Measurements from ENCODE around the gene LMBRD1. TPM values are rescaled to one million over a fixed set of nuclear protein-coding genes. Genes with fewer than 3 reads are reported as not detected.
"Not testable (repeated sequence)": the region's sequence is repeated elsewhere in the genome, so short reads cannot be mapped to it uniquely, and the experiment has no call there.

The LMBRD1 gene
- 43.9 TPM for total RNA-seq
- long read RNA-seq, transcript LMBRD1-202 (16 exons, 2,264 nt), result major isoform, 62 of 72 reads
- long read RNA-seq, partial matches to known transcripts, result 2 of 72 reads
- long read RNA-seq, other reads (novel, unspliced or antisense), result 5 of 72 reads

DNA sequence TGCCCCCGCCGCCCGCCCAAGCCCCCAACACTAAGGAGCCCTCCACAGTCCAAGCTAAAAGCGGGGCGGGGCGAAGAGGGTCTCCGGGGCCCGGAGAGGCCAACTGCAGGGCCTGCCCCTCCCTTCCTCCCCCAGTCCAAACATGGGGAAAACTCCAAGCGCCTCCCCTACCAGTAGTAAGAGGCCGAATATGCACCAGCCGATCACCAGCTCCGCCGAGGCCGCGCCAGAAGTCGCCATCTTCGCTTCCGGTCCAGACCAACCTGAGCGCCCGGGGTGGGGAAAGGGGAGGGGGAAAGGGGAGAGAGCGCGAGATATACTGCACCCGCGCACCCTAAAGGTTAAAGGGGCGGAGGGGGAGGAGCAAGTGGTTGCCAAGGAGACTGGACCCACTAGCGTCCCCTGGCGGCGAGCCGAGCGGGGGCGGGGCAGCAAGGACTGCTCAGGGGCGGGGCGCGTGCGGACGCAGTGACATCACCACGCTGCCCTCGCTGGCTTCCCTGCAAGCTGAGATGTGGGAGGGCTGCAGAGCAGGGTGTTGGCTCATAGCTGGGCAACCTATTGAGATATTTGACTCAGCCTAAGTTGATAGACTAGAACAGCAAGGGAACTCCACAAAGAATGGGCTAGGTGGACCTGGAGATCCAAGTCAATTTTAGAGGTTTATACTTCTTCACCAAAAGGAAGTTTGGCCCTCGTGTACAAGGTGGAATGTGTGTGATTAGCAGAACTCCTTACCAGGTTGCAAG is at the start of gene LMBRD1:
LMBRD1 (minus strand) TSS at position 369 of the 749 bp plus-strand sequence; CDS start at position 240, 129 bp downstream.
- peak; percentile 99 for DNase-seq (ENCODE audit: low spot score)

DNA sequence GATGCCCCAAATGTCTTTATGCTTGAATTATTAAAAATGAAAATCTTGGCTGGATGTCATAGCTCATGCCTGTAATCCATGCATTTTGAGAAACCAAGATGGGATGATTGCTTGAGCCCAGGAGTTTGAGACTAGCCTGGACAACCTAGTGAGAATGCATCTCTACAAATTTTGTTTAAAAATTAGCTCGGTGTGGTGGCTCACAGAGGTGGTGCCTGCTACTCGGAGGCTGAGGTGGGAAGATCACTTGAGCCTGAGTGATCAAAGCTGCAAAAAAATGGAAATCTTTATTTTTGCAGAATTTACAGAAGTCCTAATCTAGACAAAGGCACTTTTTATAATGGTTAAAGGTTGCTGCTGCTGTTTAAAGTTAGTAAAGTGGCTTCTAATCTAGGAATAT is 49.5 kb upstream of the LMBRD1 start:
- DNase-seq (ENCODE audit: low spot score), result no peak

DNA sequence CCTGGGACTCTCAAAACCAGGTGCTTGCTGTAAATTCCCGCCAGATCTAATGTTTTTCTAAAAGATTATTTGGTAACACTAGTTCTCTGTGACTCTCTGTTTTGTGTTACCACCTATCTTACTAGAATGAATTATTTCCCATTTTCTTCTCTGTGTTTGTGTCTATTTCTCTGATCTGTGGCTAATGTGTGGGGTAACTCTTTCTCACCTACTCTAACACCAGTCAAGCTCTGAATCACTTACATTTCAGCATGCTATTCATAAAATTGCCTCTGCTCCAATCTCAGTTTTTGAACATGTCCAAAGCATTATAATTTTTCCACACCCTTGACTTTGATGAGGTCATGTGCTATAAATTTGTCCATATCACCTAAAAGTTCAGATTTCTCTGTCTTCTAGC is 46.4 kb upstream of the LMBRD1 start:
- no peak for DNase-seq (ENCODE audit: low spot score)

DNA sequence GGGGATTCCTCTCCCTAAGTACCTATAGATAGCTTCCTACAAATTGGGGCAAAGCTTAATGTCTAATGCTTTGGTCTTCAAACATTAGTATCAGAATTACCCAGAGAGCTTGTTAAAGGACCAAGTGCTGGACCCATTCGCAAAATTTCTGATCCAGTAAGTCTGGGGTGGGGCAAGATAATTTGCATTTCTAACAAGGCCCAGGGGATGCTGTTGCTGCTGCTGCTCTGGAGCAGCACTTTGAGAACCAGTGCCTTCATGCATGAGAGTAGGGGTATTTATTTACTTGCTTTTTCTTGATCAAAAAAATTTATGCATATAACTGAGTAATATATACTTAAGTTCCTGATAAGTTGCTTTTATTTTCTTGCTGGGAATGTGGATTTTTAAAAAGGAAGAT is 45.1 kb upstream of the LMBRD1 start:
- DNase-seq (ENCODE audit: low spot score), result no peak

DNA sequence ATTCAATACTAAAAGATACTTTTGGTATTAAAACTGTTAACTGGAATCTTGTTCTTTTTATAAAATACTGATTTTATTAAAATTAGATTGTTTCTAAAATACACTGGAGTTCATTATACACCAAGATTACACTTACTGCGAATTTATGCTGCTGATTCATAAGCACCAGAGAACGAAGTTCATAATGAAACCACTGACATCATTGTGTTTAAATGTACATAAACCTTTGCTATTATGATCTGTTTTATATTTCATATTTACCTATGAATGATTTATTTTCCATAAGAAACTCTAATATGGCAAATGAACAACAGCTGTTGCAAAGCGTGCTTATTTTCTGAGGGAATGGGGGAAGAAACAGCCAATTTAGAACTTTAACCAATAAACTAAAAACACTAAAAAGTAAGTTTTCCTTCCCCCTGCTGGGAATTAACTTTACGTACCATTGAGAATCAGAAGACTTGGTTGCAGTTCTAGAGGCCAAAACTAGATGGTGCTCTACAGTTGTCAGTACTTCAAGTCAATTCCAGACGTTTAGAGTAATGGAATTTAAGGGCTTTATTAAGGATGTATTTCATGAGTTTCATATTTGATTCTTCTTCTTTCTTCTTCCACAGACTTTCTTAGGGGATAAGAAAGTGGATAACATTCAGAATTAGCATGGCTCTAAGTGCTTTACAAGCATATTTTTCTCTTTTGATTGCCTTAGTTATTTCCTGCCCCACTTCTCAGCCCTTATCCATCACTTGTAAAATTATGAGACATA is 38.8 kb upstream of the LMBRD1 start:
- DNase-seq (ENCODE audit: low spot score), result no peak

DNA sequence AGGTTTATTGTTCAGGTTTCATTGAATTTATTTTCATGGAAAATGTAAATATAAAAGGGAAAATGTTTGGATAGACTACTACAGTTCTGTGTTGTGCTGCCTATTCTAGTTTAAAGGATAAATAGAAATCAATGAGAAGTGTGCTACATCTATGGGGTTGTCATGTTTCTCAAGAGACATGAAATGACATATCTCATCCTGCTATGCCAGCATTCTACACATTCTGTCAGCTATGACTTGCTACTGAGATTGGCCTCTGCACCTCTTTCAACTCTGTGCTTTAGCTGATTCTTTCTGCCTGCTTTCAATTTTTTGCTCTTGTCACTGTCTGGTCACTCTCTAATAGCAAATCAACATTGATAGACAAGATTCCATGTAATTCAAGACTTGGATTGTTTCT is 35.7 kb upstream of the LMBRD1 start:
- DNase-seq (ENCODE audit: low spot score), result no peak

DNA sequence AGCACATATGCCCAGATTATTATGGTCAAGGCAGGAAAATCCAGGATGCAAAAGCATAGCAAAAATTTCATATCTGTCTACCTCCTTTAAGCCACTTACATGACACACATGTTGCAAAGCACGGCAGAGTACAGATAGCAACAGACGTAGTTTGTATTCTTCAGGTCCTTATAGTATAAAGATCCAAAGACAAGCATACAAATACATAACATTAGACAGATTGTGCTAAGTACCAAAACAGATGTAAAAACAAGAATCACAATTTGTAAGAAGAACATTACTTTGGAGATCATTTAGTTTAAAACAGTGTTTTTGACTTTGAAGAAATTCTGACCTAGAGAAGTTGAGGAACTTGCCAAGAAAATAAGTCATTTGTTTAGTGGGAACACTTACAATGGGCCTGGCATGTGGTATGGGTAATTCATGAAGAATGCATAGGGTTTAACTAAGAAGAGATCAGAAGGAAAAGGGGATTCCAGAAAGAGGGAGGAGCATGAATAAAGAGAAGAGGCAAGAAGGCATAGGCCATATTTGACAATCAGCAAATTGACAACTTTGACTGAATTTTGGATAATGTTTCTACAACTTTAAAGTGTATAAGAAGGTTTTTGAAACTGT is 30.6 kb upstream of the LMBRD1 start:
- DNase-seq (ENCODE audit: low spot score), result no peak

DNA sequence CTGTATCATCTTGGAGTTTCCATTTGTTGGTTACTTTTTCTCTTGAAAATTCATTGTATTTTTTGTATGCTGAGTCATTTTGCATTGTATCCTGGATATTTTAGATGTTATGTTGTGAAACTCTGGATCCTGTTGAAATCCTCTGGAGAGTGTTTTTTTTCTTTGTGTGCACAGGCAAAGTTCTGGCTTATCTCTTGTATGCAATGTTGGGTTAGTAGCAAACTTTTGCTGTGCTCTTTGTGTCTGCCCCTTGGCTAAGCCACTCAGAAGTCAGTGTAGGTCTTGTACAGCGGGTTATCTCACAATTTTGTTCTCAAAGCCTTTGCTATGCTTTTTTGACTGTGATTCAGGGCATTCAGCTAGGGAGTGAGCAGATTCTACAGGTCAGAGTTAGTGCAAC is 29.1 kb upstream of the LMBRD1 start:
- no peak for DNase-seq (ENCODE audit: low spot score)

DNA sequence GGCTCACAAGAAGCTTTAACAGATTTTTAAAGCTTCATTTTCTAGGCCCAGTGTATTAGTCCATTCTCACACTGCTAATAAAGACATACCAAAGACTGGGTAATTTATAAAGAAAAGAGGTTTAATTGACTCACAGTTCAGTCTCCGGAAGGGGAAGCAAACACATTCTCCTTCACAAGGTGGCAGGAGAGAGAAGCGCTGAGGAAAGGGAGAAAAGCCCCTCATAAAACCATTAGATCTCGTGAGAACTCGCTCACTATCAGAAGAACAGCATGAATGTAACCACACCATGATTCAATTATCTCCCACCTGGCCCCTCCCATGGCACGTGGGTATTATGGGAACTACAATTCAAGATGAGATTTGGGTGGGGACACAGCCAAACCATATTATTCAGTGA is 27.5 kb upstream of the LMBRD1 start:
- not testable (repeated sequence) for DNase-seq (ENCODE audit: low spot score)

DNA sequence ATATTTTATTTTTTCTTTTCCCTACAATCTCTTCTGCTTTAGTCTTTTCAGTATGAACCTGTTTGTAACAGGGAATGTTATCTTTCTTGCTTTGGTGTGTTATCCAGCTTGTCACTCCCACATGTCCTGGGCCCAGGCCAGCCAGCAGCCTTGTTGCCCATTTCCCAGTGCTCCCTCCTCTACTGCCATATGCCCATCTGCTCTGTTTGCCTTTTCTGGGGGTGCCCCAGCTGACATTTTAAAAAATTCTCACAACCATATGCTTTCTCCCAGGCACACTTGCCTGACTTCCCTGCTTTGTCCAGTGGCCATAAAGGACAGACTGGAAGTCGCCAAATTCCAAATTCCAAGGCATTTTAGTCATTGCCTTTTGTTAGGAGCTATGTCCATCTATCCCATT is 23.6 kb upstream of the LMBRD1 start:
- DNase-seq (ENCODE audit: low spot score), result no peak

DNA sequence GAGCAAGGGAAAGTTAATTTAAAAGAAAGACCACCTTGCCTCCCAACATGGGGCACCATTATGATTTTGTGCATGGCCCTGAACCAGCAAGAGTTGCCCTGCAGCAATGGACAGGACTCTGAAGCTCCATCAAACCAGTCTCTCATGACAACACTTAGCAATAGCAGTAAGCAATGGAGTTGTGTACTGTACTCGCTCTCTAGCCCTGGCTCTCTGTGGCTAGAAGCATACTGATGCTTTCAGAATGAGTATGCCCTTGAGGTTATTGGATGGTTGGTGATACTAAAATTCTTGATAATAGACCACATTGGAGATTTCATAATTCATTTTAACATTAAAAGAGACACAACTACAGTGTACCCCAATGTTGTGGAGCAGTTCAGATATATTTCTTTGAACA is 23.2 kb upstream of the LMBRD1 start:
- DNase-seq (ENCODE audit: low spot score), result no peak

DNA sequence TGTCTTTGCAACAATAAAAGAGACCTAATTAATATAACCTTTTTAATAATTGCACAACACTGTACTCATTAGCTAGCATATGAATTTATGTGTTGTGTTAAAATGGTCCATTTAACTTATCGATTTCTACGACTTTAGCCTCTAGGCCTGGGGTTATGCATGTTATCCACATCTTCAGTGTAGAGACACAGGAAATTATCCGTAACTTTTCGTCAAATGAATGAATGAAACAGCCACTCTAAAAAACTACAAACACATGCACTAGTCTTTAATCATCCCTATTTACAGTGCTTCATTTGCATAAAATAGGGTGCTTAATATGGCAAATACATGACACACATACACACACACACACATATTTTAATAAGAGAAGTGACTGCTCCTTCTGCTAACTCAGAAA is 22.3 kb upstream of the LMBRD1 start:
- DNase-seq (ENCODE audit: low spot score), result no peak

DNA sequence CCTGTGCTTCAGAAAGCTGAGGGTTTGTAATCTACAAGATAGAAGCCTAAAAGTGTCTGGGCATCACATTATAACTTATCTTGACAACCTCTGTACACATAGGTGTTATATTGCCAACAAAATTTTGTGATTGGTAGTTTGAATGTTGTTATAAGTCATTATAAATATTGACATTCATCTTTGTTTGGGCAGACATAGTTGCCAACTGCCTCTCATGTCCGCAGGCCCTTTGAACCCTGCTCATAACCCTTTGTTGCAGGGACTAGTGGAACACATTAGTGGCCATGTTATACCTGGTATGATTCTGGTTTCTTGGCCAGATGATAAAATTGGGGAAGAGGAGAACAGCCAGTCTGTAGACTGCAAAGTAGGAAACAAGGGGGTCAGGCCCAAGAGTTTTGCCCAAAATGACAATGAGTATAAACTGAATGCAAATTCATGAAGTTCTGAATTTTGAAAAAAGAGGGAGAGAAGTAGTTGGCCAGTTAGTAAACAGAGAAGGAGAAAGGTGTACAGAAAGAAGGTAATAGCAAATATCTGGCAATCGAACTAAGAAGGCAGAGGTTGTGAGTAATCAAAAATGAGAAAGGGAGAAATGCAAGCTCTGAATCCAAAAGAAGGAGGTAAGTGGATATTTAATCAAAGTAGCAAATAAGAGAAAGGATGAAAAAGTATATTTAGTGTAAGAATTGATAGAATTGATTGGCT is 21.6 kb upstream of the LMBRD1 start:
- DNase-seq (ENCODE audit: low spot score), result no peak

DNA sequence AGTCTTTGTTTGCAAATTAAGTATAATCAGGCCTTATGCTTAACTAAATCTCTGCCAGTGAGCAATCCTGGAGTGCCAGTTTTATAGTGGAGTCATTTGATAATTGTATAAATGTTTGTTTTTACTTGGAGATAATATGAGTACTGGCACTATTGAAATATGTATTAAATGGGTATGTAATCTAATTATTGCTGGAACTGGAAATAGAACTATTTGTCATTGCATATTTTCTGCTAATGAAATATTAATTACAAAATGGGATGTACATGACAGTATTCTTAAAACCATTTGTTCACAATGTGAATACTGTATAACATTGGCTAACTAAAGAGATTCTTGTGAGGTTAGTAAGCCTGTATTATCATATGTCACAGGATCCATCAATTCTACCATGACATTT is 20.5 kb upstream of the LMBRD1 start:
- DNase-seq (ENCODE audit: low spot score), result no peak

DNA sequence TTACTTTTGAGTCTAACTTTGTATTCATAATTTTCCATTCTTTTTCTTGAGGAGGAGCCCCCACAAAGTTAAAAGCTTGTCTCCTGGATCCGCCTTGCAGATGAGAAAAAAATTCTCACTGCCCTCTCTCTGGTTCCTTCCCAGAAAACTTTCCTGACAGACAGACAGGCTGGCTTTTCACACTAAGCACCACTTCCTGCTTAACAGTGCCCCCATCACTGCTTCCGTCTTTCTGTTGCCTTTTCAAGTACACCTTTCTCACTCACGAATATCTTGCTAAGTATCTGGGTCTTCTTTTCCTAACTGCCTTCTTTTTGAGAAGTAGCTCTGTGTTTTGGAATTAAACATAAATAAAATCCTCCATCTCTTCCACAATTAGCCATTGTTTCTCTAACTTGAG is 19.8 kb upstream of the LMBRD1 start:
- no peak for DNase-seq (ENCODE audit: low spot score)

DNA sequence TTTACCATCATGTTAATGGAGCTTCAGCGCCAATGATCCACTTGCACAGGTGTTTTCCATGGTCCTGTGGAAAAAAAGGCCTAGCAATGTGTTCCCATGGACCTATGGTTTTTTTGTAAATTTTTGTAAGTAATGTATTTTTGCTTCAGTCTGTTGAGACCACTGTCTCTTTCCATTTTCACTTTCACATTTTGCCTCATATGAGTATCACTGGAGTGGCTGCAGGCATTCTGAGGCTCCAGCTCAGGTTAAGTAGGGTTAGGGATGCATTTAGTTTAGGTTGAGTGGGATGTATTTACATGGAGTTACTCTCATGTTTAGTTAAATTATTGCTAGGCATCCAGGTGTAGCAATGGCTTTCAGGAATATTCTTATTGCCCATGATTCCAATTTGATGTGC is 19.2 kb upstream of the LMBRD1 start:
- no peak for DNase-seq (ENCODE audit: low spot score)

DNA sequence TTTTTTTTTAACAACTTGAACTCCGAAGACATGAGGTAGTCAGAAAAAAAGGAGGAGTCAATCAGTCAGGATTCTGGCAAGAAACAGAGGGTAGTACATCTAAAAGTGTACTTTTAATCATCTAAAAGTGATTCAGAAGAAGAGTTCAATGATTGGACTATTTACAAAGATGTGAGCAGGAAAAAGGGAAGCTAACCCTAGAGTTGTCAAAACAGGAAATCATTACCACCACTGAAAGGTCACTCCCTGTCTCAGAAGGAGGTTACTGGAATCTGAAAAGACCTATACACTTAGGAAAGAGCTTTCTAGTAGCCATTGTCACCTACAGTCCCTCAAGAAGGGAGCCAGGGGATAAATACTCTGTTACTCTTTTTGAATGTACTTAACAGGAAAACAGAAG is 16.7 kb upstream of the LMBRD1 start:
- DNase-seq (ENCODE audit: low spot score), result no peak

DNA sequence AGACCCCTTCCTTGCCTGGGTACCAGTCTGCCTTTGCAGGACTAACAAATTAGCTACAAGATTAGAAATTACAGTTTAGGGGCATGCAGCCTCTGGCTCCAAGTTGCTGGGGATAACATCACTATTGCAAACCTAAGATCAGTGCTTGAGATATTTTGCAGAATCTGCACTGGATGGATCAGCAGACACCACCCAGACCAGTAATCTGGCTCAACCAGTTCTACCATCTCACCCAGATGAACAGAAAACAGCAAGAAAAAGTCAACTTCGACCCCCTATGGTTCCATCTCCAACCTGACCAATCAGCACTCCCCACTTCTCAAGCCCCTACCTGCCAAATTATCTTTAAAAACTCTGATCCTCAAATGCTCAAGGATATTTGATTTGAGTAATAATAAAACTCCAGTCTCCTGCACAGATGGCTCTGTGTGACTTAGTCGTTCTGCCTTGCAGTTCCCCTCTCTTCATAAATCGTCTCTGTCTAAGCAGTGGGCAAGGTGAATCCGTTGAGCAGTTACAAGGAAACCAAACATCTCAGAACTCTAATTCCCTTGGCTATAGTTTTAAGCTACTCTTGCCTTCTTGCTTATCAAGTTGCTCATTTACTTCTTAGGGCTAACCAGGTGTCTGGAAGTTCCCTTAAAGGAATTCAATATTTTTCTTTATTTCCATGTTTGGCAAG is 16.1 kb upstream of the LMBRD1 start:
- no peak for DNase-seq (ENCODE audit: low spot score)

DNA sequence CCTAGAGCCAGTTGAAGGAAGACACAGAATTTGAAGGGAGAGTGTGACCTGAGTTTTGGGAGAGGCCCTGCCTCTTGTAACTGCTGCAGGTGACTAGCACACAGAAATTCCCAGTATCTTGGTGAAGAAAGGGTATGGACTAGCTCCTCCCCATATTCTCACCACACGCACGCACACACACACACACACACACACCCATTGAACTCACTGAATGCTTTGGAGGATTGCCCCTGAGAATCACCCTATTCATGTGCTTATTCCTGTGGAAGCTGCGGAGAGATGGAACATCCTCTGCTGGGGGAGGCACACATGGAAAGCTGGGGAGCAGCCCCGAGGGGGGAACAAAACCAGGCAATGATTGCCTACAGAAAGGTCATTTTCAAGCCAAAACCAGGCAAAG is 6.2 kb upstream of the LMBRD1 start:
- DNase-seq (ENCODE audit: low spot score), result no peak

DNA sequence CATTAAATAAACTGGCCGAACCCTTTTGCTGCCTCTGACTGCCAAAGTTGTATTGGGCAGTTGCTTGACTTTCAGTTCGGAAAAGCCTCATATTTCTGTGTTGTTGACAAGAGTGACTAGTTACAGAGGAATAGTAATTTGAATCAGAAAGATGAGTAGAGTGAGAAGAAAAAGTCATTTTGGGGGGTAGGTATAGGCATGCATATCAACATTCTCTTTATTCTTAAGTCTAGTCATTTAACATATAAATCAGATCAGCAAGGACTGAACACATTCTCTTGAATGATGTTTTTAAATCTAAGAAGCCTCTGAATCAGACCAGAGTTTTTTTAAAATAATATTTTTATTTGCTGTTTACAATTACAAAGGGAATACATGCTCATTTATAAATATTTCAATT is 4.9 kb upstream of the LMBRD1 start:
- no peak for DNase-seq (ENCODE audit: low spot score)

DNA sequence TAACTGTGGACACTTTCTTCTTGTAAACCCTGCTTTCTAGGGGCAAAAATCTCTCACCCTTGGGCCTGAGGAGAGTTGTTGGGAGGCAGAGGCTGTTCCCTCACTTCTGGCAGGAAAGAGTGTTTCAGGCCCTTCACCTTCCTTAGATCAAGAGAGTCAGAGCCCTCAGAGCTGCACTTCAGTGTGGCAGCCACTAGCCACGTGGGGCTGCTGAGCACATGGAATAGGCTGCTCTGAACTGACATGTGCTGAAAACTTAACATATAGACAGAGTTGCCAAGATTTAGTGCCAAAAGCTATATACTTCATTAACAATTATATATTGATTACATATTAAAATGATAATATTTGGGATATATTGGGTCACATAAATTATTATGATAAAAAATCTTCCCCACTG is 4.4 kb upstream of the LMBRD1 start:
- DNase-seq (ENCODE audit: low spot score), result no peak
